Mammary microvascular endothelial cell (primary cell): ENCODE data around the gene PNCK. TPM values are rescaled to one million over a fixed set of nuclear protein-coding genes. Genes with fewer than 3 reads are reported as not detected.

Source experiments
- total RNA-seq: library from RNA; depleted of rRNA; stranded (reverse); fragments of >200 nt; gene quantifications from 2 replicates; pipeline ENCODE4 v1.2.3, GENCODE V29; 2015

PNCK gene
- total RNA-seq, result not detected in 2 replicates

DNA sequence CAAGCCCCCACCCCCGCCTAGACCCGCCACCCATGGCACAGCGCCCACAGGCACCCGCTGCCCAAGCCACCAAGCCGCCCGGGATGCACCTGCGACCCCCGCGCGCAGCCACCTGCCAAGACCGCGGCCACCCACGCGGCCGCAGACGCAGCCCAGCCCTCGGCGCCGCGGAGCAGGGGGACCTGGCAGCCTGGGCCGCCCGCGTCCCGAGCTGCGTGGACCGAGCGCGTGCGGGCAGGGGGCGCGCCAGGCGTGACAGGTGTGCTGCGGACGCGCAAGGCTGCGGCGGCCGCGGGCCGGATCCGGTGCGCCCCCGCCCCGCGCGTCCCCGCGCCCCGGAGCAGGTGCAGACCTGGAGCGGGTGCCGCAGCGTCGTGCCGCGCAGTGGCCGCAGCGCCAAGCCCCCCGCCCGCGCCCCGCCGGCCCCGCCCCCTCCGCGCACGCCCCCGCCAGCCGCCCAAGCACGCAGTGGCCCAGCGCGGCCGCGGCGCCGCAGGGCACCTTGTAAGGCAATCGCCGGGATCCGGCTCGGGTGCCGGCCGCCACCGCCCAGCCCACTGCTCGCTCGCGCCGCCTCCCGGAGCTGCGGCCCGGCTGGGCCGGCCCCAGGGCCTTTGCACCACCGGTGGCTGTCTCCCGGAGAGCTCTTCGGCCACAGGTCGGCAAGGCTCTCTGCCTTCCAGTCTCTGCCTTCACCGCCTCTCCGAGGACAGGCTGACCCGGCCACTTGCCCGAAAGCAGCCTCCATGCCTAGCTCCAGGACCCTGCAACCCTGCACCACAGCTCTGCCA lies at the start of gene PNCK:
TSS of gene PNCK (minus strand) at position 386 of the 791 bp plus-strand sequence. CDS start 737 bp downstream, outside the sequence.

GRCh38 chrX:153687121-153688039 lies 13.8 kb upstream of the PNCK start, which contains the start of gene SLC6A8:
Gene SLC6A8 (plus strand): TSS chrX:153687926. CDS start chrX:153688575, 649 bp downstream.

DNA sequence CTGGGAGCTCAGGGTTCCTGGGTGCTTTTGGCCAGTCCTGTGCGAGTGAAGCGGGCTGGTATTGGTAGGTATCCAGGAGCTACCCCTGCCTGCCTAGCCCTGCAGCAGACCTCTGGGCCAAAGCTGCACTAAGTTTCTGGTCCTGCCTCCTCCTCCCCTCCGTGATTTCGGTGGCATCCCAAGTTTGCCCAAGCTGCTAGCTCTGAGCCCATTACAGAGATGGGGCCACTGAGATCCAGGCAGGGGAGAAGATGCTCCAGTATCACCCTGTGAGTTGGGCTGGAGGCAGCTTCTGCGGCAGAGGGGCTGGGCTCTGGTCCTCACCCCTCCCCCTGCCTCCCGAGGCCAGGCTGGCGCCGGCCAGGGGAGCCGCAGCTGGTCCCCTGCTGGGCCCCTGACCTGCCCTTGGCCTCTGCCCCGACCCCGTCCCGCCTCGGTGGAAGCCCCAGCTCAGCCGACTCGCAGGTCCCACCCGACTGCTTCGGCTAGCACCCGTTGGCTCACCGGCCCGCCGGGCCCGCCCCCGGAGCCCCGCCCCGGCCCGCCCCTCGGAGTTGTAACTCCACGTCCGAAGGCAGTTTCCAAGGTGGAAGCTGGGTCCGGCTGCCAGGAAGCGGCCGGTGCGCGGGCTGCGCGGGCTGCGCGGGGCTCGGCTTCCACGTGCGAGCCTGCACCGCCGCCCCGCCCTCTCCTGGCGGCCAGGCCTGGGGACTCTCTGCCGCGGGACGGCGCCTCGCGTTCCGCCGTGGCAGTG lies 26.8 kb downstream of the PNCK start, which contains the start of gene DUSP9:
TSS of gene DUSP9 (plus strand) at position 584 of the 754 bp plus-strand sequence. CDS start 751 bp downstream, outside the sequence.

Other genes with a start within 250 kb of the PNCK start
- 2.2 TPM in 1 of 2 replicates, not detected in the other for gene TREX2, start 227.8 kb downstream of the PNCK start, total RNA-seq
- gene HAUS7, start 203.2 kb downstream of the PNCK start, total RNA-seq, result 34.5 and 42.4 TPM in 2 replicates
- 6.0 and 7.2 TPM in 2 replicates for gene BGN, start 178.8 kb downstream of the PNCK start, total RNA-seq
- gene ATP2B3, start 156.2 kb downstream of the PNCK start, total RNA-seq, result not detected in 2 replicates
- 46.2 and 47.6 TPM in 2 replicates for gene CCNQ, start 74.7 kb downstream of the PNCK start, total RNA-seq
- gene DUSP9, start 26.6 kb downstream of the PNCK start, total RNA-seq, result not detected in 2 replicates
- 1.4 and 2.0 TPM in 2 replicates for gene SLC6A8, start 14.1 kb upstream of the PNCK start, total RNA-seq
- 218 and 225 TPM in 2 replicates for gene BCAP31, start 50.6 kb upstream of the PNCK start, total RNA-seq
- gene ABCD1, start 51.0 kb upstream of the PNCK start, total RNA-seq, result 12.3 and 14.3 TPM in 2 replicates
- gene PLXNB3, start 90.4 kb upstream of the PNCK start, total RNA-seq, result 3.5 and 10.6 TPM in 2 replicates
- under 0.01 TPM in 1 of 2 replicates, not detected in the other for gene SRPK3, start 107.2 kb upstream of the PNCK start, total RNA-seq
- 50.8 and 71.7 TPM in 2 replicates for gene IDH3G, start 120.6 kb upstream of the PNCK start, total RNA-seq
- 216 and 289 TPM in 2 replicates for gene SSR4, start 120.9 kb upstream of the PNCK start, total RNA-seq
- not detected in 2 replicates for gene PDZD4, start 156.7 kb upstream of the PNCK start, total RNA-seq
- gene L1CAM, start 212.4 kb upstream of the PNCK start, total RNA-seq, result 0.05 TPM in 1 of 2 replicates, not detected in the other
- gene AVPR2, start 230.9 kb upstream of the PNCK start, total RNA-seq, result 0.47 TPM in 1 of 2 replicates, not detected in the other